Stimulated activated CD8-positive, alpha-beta memory T cell treated with anti-CD3 and anti-CD28 coated beads, Interleukin-4, amount 100 ng/mL, for 24 hours (primary cell): Measurements from ENCODE around the gene RPL13A.
A peak's percentile ranks its signal among the peaks of the same experiment; 100 is the strongest.

Experiments used
- DNase-seq: peaks from one replicate; pipeline ENCODE4 v3.0.0-alpha.2; 2020; ENCODE audit warnings: low read depth

RPL13A gene

DNA sequence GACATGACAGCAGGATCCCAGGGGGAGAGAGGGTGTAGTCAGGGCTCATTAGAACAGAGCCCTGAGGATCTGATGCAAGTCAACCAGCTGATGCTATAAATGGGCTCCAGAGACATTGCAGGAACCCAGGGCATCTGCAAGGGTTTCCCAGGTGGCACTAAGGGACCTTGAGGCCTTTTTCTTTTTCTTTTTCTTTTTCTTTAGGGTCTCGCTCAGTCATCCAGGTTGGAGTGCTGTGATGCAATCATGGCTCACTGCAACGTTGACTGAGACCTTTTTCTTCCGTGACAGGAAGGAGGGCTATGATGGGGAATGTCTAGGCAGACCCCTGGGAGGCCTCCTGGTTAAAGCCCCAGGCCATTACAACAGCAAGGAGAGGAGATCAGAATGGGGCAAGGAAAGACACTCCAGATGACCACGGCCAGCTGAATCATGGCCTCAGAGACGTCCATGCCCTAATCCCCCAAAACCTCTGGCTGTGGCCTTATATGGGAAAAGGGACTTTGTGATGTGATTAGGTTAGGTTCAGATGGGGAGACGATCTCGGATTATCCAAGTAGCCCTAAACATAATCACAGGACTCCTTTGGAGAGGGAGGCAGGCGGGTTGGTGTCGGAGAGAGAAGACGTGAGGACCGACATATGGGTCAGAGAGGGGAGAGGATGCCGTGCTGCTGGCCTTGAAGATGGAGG, 20.5 kb downstream of the RPL13A start:
- DNase-seq: no peak

DNA sequence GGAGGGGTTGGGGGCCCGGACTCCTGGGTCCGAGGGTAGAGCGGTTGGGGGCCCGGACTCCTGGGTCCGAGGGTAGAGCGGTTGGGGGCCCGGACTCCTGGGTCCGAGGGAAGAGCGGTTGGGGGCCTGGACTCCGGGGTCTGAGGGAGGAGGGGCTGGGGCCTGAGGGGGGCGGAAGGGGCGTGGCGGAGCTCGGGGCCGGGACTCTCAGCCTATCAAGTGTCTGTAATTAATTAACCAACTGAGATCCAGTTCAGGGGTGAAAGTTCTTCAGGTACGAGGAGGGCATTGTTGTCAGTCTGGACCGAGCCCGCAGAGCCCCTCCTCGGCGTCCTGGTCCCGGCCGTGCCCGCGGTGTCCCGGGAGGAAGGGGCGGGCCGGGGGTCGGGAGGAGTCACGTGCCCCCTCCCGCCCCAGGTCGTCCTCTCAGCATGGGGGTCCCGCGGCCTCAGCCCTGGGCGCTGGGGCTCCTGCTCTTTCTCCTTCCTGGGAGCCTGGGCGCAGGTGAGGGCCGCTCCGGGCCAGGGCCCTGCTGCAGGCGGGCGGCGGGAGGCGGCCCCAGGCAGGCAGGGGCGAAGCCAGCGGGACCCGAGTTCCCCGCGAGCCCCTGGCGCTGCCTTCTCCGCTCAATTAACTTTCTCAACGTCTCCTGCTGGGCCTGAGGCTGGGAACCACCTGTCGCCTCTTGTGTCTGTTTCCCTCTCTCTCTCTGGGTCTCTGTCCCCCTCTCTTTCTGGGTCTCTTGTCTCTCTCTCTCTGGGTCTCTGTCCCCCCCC, 25.8 kb downstream of the RPL13A start:
- DNase-seq: no peak

- DNase-seq: no peak
Measured at GRCh38 chr19:49513746-49514118, 26.3 kb downstream of the RPL13A start.

DNA sequence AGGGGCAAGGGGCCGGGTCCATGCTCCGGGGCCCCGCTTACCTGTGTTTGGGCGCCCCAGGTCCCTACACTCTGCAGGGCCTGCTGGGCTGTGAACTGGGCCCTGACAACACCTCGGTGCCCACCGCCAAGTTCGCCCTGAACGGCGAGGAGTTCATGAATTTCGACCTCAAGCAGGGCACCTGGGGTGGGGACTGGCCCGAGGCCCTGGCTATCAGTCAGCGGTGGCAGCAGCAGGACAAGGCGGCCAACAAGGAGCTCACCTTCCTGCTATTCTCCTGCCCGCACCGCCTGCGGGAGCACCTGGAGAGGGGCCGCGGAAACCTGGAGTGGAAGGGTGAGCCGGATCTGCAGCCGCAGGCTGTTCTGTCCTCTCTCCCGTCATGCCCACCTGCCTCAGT, 26.7 kb downstream of the RPL13A start:
- DNase-seq: no peak

DNA sequence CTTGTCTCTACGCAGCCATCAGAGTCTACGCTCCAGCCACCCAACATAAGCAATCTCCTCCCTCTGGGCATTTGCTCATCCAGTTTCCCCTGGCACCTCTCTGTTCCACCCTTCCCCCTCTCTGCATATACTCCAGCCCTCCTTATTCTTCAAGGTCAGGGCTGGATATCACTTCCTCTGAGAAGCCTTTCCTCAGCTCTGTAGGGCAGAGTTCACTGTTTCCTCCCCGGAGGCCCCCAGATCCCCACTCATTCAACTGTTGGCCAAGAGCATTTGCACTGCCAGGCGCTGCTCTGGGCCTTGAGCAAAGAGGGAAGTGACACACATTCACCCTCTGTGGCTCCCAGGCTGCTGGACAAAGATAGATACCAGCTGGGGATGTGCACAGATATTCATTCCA, 28.4 kb downstream of the RPL13A start:
- DNase-seq: no peak

GRCh38 chr19:49518033-49518432, 30.6 kb downstream of the RPL13A start:
- DNase-seq: no peak

DNA sequence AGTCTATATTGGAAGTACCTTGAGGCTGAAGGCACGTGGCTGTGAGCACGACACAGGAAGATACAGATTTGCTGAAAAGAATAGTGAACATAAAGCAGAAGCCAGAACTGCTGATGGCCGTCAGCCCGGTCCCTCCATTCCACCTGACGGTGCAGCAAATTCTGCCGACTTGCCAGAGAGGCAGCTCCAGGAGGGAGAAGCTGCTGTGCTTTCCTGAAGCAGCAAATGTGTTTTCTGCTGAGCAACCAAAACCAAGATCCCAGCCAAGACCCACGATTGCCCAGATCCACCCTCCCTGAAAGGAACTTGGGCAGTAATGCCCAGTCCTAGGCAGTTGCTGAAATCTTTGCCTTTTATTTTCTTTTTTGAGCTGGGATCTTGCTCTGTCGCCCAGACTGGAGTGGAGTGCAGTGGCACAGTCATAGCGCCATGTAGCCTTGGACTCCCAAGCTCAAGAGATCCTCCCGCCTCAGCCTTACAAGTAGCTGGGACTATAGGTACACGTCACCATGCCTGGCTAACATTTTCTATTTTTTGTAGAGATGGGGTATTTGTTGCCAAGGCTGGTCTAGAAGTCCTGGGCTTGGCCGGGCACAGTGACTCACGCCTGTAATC, 33.4 kb downstream of the RPL13A start:
- DNase-seq: no peak

- no peak for DNase-seq
Measured at GRCh38 chr19:49524812-49525455, 37.5 kb downstream of the RPL13A start.

- no peak for DNase-seq
Measured at GRCh38 chr19:49528211-49528771, 40.9 kb downstream of the RPL13A start.

GRCh38 chr19:49530708-49531107, 43.3 kb downstream of the RPL13A start:
- no peak for DNase-seq

DNA sequence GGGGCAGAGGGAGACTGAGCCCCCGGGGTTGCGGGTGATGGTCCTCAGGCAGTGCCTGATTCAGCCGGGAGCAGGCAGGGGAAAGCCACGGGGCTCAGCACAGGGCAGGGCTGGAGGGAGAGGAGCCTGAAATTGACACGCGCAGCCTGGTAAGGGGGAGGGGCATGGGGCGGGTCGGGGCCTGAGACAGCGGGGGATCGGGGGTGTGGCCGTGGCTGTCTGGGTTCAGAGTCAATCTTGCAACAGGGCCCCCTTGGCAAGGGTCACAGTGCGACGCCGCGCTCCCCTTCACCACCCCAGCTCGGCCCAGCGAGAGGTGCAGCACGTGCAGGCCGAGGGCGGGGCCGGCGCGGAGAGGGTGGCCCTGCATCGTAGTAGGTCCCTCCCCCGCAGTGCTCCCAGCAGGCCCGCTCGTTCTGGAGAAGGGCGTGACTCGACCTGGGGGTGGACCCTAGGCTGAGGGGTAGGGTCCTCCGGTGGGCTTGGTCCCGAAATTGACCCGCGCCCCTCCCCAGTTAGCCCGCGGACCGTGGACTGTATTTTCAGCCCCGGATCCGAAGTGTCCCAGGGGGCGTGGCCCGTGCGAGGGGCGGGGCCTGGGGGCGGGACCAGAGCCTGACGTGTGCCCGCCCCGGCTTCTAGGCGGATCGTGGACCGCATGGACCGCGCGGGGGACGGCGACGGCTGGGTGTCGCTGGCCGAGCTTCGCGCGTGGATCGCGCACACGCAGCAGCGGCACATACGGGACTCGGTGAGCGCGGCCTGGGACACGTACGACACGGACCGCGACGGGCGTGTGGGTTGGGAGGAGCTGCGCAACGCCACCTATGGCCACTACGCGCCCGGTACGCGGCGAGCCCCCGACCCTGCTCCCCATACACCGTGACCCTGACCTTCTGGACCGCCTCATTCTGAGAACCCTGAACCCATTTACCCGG, 46.4 kb downstream of the RPL13A start:
- DNase-seq: peak; percentile 73

- DNase-seq: no peak
Measured at GRCh38 chr19:49534632-49535385, 47.4 kb downstream of the RPL13A start.

DNA sequence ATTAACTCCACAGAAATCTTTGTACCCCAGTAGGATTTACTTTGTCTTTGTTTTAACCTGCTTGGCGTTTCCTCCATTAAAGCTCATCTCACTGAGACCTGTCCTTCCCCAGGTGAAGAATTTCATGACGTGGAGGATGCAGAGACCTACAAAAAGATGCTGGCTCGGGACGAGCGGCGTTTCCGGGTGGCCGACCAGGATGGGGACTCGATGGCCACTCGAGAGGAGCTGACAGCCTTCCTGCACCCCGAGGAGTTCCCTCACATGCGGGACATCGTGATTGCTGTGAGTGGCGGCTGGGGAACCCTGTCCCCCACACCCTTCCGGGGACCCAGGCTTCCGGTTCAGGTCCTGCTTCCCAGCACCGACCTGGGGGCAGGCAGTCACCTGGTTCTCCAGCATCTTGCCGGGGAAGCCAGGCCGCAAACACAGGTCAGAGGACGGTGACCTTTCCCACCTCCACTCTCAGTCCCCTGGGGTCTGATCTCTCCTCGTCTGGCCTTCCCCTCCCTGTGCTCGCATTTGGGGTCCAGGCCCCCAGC, 49.6 kb downstream of the RPL13A start:
- no peak for DNase-seq

- DNase-seq: no peak
Measured at GRCh38 chr19:49538643-49539042, 51.2 kb downstream of the RPL13A start.

- no peak for DNase-seq
Measured at GRCh38 chr19:49539192-49539952, 52.0 kb downstream of the RPL13A start.
